IMR-90 (cell line): Measurements from ENCODE around the gene ALOX15B. TPM values are rescaled to one million over a fixed set of nuclear protein-coding genes. Genes with fewer than 3 reads are reported as not detected.

Source experiments
- ATAC-seq: fragments of 200-7000 bp; cut with Tn5 transposase; 2 replicates; pipeline ENCODE4 v1.9.1; 2020; ENCODE audit warnings: low read depth, mild to moderate bottlenecking, moderate library complexity
- BruUV-seq: library from RNA; stranded (reverse); fragments of 400-500 nt; replicated peaks from 2 replicates; lab custom pipeline; 2021; lab: Mats Ljungman, UMichigan
- CTCF ChIA-PET: fragments of 300-600 bp; formaldehyde crosslinking; extraction: SDS; loops from one replicate; lab custom pipeline; 2021; ENCODE audit warnings: antibody characterized with exemption; lab: Yijun Ruan, JAX
- POLR2A ChIA-PET: fragments of 300-600 bp; sonication (Branson Sonifier 250); formaldehyde crosslinking; loops from one replicate; lab custom pipeline; 2022; ENCODE audit warnings: antibody characterized with exemption; ENCODE audit not compliant: unreplicated experiment; lab: Charles Lee
- DNase-seq: peaks from one replicate; pipeline ENCODE4 v3.0.0; 2013
- H2AFZ ChIP-seq: replicated peaks from 2 replicates; pipeline ENCODE3; 2013; ENCODE audit warnings: low read length, mild to moderate bottlenecking; ENCODE audit not compliant: poor library complexity
- H2AK5ac ChIP-seq: 2 replicates; pipeline ENCODE4 v1.6.1; 2013; ENCODE audit warnings: low read depth, low read length, inconsistent platforms
- H2AK9ac ChIP-seq: replicated peaks from 2 replicates; pipeline ENCODE3; 2013; ENCODE audit warnings: mild to moderate bottlenecking, low read depth, low read length, moderate library complexity; ENCODE audit not compliant: poor library complexity
- H2BK120ac ChIP-seq: 2 replicates; pipeline ENCODE4 v1.6.1; 2013; ENCODE audit warnings: low read depth, low read length, inconsistent platforms
- H2BK15ac ChIP-seq: 3 replicates; pipeline ENCODE4 v1.6.1; 2013; ENCODE audit warnings: low read depth, low read length, inconsistent platforms
- H2BK20ac ChIP-seq: 2 replicates; pipeline ENCODE4 v1.6.1; 2013; ENCODE audit warnings: low read depth, mild to moderate bottlenecking, inconsistent platforms, low read length, moderate library complexity
- H2BK5ac ChIP-seq: 2 replicates; pipeline ENCODE4 v1.6.1; 2013; ENCODE audit warnings: mild to moderate bottlenecking, low read depth, low read length, inconsistent platforms; ENCODE audit not compliant: poor library complexity, severe bottlenecking
- H3K14ac ChIP-seq: replicated peaks from 2 replicates; pipeline ENCODE4 v1.6.1; 2013; ENCODE audit warnings: low read depth, low read length, inconsistent platforms
- H3K18ac ChIP-seq: 2 replicates; pipeline ENCODE4 v1.6.1; 2013; ENCODE audit warnings: low read depth, low read length, control low read depth
- H3K23ac ChIP-seq: 2 replicates; pipeline ENCODE4 v1.6.1; 2013; ENCODE audit warnings: low read depth, low read length, inconsistent platforms
- H3K27ac ChIP-seq: 2 replicates; pipeline ENCODE4 v1.5.1; 2013; ENCODE audit warnings: mild to moderate bottlenecking, control low read depth, low read length; ENCODE audit not compliant: insufficient read depth
- H3K27me3 ChIP-seq: 2 replicates; pipeline ENCODE4 v1.6.1; 2013; ENCODE audit warnings: low read length; ENCODE audit not compliant: control insufficient read depth, insufficient read depth
- H3K36me3 ChIP-seq: 2 replicates; pipeline ENCODE4 v1.6.1; 2013; ENCODE audit warnings: low read length, mixed read lengths; ENCODE audit not compliant: control insufficient read depth, insufficient read depth
- H3K4ac ChIP-seq: 2 replicates; pipeline ENCODE4 v1.6.1; 2013; ENCODE audit warnings: low read depth, low read length, inconsistent platforms
- H3K4me1 ChIP-seq: 2 replicates; pipeline ENCODE4 v1.6.1; 2013; ENCODE audit warnings: low read length, mixed read lengths; ENCODE audit not compliant: control insufficient read depth, insufficient read depth
- H3K4me2 ChIP-seq: 2 replicates; pipeline ENCODE4 v1.6.1; 2013; ENCODE audit warnings: low read depth, mild to moderate bottlenecking, control low read depth, low read length, moderate library complexity
- H3K4me3 ChIP-seq: 2 replicates; pipeline ENCODE4 v1.5.1; 2013; ENCODE audit warnings: low read depth, mild to moderate bottlenecking, control low read depth, low read length, moderate library complexity; ENCODE audit not compliant: insufficient read depth
- H3K56ac ChIP-seq: 2 replicates; pipeline ENCODE4 v1.6.1; 2013; ENCODE audit warnings: low read length, inconsistent platforms; ENCODE audit not compliant: insufficient read depth; ENCODE audit errors: extremely low read depth
- H3K79me1 ChIP-seq, 2 experiments: 2 replicates each; pipeline ENCODE4 v1.6.1; 2013; ENCODE audit warnings: low read length in 2 of 2, inconsistent platforms in 1 of 2, low read depth in 1 of 2
- H3K9ac ChIP-seq: 2 replicates; pipeline ENCODE4 v1.6.1; 2013; ENCODE audit warnings: low read depth, low read length, control low read depth
- H3K9me1 ChIP-seq: 2 replicates; pipeline ENCODE4 v1.6.1; 2013; ENCODE audit warnings: low read length, inconsistent platforms; ENCODE audit not compliant: insufficient read depth
- H3K9me3 ChIP-seq: 2 replicates; pipeline ENCODE4 v1.6.1; 2013; ENCODE audit warnings: low read length; ENCODE audit not compliant: control insufficient read depth, insufficient read depth
- H4K20me1 ChIP-seq: 2 replicates; pipeline ENCODE4 v1.6.1; 2013; ENCODE audit warnings: low read length, inconsistent platforms; ENCODE audit not compliant: insufficient read depth
- H4K5ac ChIP-seq: 2 replicates; pipeline ENCODE4 v1.6.1; 2013; ENCODE audit warnings: mild to moderate bottlenecking, low read depth, low read length, control low read depth
- H4K8ac ChIP-seq, 2 experiments: 2 replicates each; pipeline ENCODE4 v1.6.1; 2013; ENCODE audit warnings: low read depth in 2 of 2, low read length in 2 of 2, control low read depth in 1 of 2, inconsistent platforms in 1 of 2
- H4K91ac ChIP-seq: 2 replicates; pipeline ENCODE4 v1.6.1; 2013; ENCODE audit warnings: low read depth, low read length, inconsistent platforms; ENCODE audit not compliant: insufficient read depth
- MAZ ChIP-seq: IDR thresholded peaks from 2 replicates; pipeline ENCODE4 v1.6.1; 2012; ENCODE audit warnings: low read depth, mild to moderate bottlenecking, low read length, improper control_type of control experiment, moderate library complexity, borderline replicate concordance
- WGBS, 2 experiments: methylation state at CpG; one replicate each; pipeline versions ENCODE4 v1.1.5 to v1.1.7; 2013; ENCODE audit warnings: missing lambda C conversion rate in 2 of 2; ENCODE audit not compliant: insufficient read length in 1 of 2; ENCODE audit errors: extremely low coverage in 2 of 2; 5-methylcytosine and 5-hydroxymethylcytosine counted together
- dilution Hi-C: fragments of 300-500 bp; cut with HindIII; formaldehyde crosslinking; loops from one replicate; pipeline ENCODE4 v1.14.3; 2018; ENCODE audit warnings: low sequenced_read_pairs; ENCODE audit not compliant: unreplicated experiment
- in situ Hi-C: fragments of 300-500 bp; cut with MboI; formaldehyde crosslinking; loops from 3 replicates; pipeline ENCODE4 v1.14.3; 2019; ENCODE audit warnings: low sequenced_read_pairs, inconsistent platforms, mixed read lengths
- intact Hi-C: fragments of 100-400 bp; cut with micrococcal nuclease; formaldehyde crosslinking; loops from 2 replicates; pipeline ENCODE4 v1.10.0; 2022
- polyA plus RNA-seq, 3 experiments: library from polyadenylated mRNA; depleted of rRNA; stranded (reverse); fragments of >200 nt; gene quantifications; 2 replicates each; pipeline ENCODE4 v1.2.3, GENCODE V29; 2012; ENCODE audit warnings: low replicate concordance in 1 of 3
- total RNA-seq: library from RNA; depleted of rRNA; stranded (reverse); fragments of >200 nt; gene quantifications from 2 replicates; pipeline ENCODE4 v1.2.3, GENCODE V29; 2012

The ALOX15B gene
- total and polyA plus RNA-seq, 2 of the 4 experiments (the other 2 are of a cell fraction), result not detected

DNA sequence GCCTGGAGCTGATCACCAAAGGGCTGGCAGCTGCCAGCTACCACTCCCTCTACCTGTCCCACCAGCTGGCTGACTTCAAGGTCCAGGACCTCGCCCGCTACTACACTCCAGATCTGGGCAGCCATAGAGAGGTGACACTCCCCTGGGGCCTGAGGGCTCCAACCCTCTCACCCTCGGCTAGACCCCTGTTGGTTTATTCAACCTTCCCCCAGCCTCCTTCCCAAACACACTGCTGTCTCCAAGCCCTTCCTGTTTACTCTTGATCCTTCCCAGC is 30.7 kb downstream of the ALOX15B start:
- intact Hi-C loops (loop anchor here (10.0 kb wide), 1 partner anchor 715 kb away; no protein-coding TSS in a partner anchor), in situ Hi-C loops (no loop called here), dilution Hi-C loops (no loop called here)
- Histone ChIP-seq H4K91ac (no peak overlapping the region), H3K4me3 (no peak overlapping the region), H3K36me3 (no peaks in the 10 kb centered on the region), H4K5ac (no peak overlapping the region), H3K9me3 (no peaks in the 10 kb centered on the region), H2BK15ac (no peak overlapping the region), H3K18ac (no peak overlapping the region), H2BK20ac (no peak overlapping the region), H3K23ac (no peak overlapping the region), H3K14ac (no peak overlapping the region), H3K27me3 (peaks cover 81% of the 10 kb centered on the region), H2AK5ac (no peak overlapping the region), H2AFZ (no peak overlapping the region), H3K4me2 (no peak overlapping the region), H3K9me1 (no peaks in the 10 kb centered on the region), H2BK5ac (no peak overlapping the region), H3K27ac (no peak overlapping the region), H4K20me1 (no peaks in the 10 kb centered on the region), H3K79me1 (no peaks in the 10 kb centered on the region), H3K4me1 (no peaks in the 10 kb centered on the region), H4K8ac (no peak overlapping the region), H2BK120ac (no peak overlapping the region), H3K4ac (no peak overlapping the region), H2AK9ac (no peak overlapping the region), H3K9ac (no peak overlapping the region), H3K56ac (no peak overlapping the region)
- no TSS peak for BruUV-seq
- no CpG with 5 or more reads among the region's 3 CpGs for WGBS, 2 experiments
- POLR2A ChIA-PET, result no interaction called here
- no peak for ATAC-seq
- TF ChIP-seq MAZ, result no peak
- no peak for DNase-seq
- CTCF ChIA-PET, result interaction anchor here (0.8 to 1.6 kb wide), 2 partner anchors 12 to 87 kb away, joined by 3 to 6 read pairs; no protein-coding TSS in a partner anchor
